Measurements from ENCODE around the gene HESX1. TPM values are rescaled to one million over a fixed set of nuclear protein-coding genes. Genes with fewer than 3 reads are reported as not detected.
A peak's percentile ranks its signal among the peaks of the same experiment; 100 is the strongest.

Gene HESX1
- total and polyA plus RNA-seq, 2 of the 13 experiments (the other 11 are each of a cell fraction or from before 2014, with no cell fraction given), result 0.57 to 0.75 TPM

DNA sequence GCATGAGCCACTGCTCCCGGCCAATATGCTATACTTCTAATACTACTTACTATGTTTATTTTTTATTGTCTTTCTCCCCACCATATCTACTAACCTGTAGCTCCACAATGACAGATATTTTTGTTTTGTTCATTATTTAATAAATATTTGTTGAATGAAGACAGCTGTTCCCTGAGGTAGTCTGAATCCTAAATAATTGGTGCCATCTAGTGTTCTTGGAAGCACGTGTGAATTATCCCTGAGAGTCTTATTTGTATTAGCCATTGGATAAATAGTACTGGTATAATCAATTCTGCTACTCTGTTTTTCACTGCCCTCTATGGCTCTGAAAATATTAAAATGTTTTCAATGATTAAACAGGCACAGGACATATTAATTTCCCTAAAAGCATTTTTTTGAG, 22.1 kb upstream of the HESX1 start:
- no peak for TF ChIP-seq ZNF790 (CRISPR knock-in tag; IDR thresholded peaks at IDR 0.05; ENCODE audit: borderline replicate concordance)
- TF ChIP-seq CTCF (CRISPR knock-in tag; IDR thresholded peaks at IDR 0.05), result peak; percentile 59
- peak; percentile 27; the same call in 1 of the 2 replicates for TF ChIP-seq SMC3 (IDR thresholded peaks at IDR 0.05; ENCODE audit: low read length)
- peak; percentile 67 for TF ChIP-seq STAG1 (CRISPR knock-in tag; IDR thresholded peaks at IDR 0.05)
- CTCF ChIA-PET (ENCODE audit: low intra/inter-chr PET ratio, low total read pairs), result interaction anchor here (0.7 to 1.8 kb wide), 4 partner anchors 42 to 122 kb away, joined by 3 to 9 read pairs (median 4); no protein-coding TSS in a partner anchor
- no TSS peak for BruUV-seq (replicated peaks)
- POLR2A ChIA-PET, result no interaction called here
- intact Hi-C loops (cut with micrococcal nuclease; ENCODE audit: unreplicated experiment) (loop anchor here (1.0 to 10.0 kb wide), 3 partner anchors 52 to 217 kb away; no protein-coding TSS in a partner anchor), in situ Hi-C loops (cut with HindIII; ENCODE audit: extremely low pct_ligation_motif_present, low pct_unique_long_range_greater_than_20kb) (loop anchor here (5.0 to 10.0 kb wide), 2 partner anchors 120 to 227 kb away; no protein-coding TSS in a partner anchor)
- FAIRE-seq (no peak), DNase-seq (ENCODE audit: low spot score) (peak; percentile 20), ATAC-seq (peak; percentile 49; the same call in 2 of the 3 replicates)
- Histone ChIP-seq H3K4me2 (ENCODE audit: low read depth, low read length) (no peak overlapping the region), H2AFZ (ENCODE audit: low read length) (no peak overlapping the region), H3K4me1 (ENCODE audit: insufficient read depth, low read length) (peaks cover 12% of the 10 kb centered on the region), H3K9me3 (ENCODE audit: low read length) (no peaks in the 10 kb centered on the region), H3K36me3 (replicated peaks in 1 of 2; ENCODE audit: control insufficient read depth in 1 of 2, insufficient read depth in 2 of 2, low read length in 2 of 2) (no peaks in the 10 kb centered on the region), H3K4me3 (replicated peaks in 1 of 3; ENCODE audit: insufficient read depth in 1 of 3, low read depth in 2 of 3, low read length in 3 of 3) (no peak overlapping the region), H3K27ac (ENCODE audit: extremely low read length, insufficient read depth, low read length) (no peak overlapping the region), H3K79me2 (ENCODE audit: insufficient read depth, low read length) (no peaks in the 10 kb centered on the region), H3K9ac (ENCODE audit: insufficient read depth, low read depth, low read length) (no peak overlapping the region), H3K27me3 (ENCODE audit: control insufficient read depth in 1 of 2, insufficient read depth in 2 of 2, low read length in 2 of 2) (no peaks in the 10 kb centered on the region), H4K20me1 (ENCODE audit: insufficient read depth, low read length) (no peaks in the 10 kb centered on the region; the same call in 1 of the 2 replicates)
- 25% methylated on average over 2 of the region's 2 CpGs for WGBS (ENCODE audit: low lambda C conversion rate)

GRCh38 chr3:57206423-57206822, 6.6 kb upstream of the HESX1 start:
- in situ Hi-C loops (cut with HindIII; ENCODE audit: extremely low pct_ligation_motif_present, low pct_unique_long_range_greater_than_20kb), result no loop called here
- no peak for DNase-seq (ENCODE audit: low spot score)
- ChIA-PET CTCF (ENCODE audit: low intra/inter-chr PET ratio, low total read pairs) (no interaction called here), POLR2A (no interaction called here)
- H3K79me2 ChIP-seq (ENCODE audit: insufficient read depth, low read length), result no peaks in the 10 kb centered on the region
- H3K4me2 ChIP-seq (ENCODE audit: low read depth, low read length), result no peak overlapping the region
- no peak overlapping the region for H3K27ac ChIP-seq (ENCODE audit: extremely low read length, insufficient read depth, low read length)
- no peak for ATAC-seq
- intact Hi-C loops (cut with micrococcal nuclease; ENCODE audit: unreplicated experiment), result no loop called here
- peaks cover 10% of the 10 kb centered on the region; the same call in 1 of the 2 replicates for H3K4me1 ChIP-seq (ENCODE audit: insufficient read depth, low read length)
- H3K4me3 ChIP-seq (replicated peaks in 1 of 3; ENCODE audit: insufficient read depth in 1 of 3, low read depth in 2 of 3, low read length in 3 of 3), result no peak overlapping the region
- FAIRE-seq, result no peak
- H4K20me1 ChIP-seq (ENCODE audit: insufficient read depth, low read length), result no peaks in the 10 kb centered on the region
- no peaks in the 10 kb centered on the region for H3K36me3 ChIP-seq (replicated peaks in 1 of 2; ENCODE audit: control insufficient read depth in 1 of 2, insufficient read depth in 2 of 2, low read length in 2 of 2)
- no peaks in the 10 kb centered on the region for H3K27me3 ChIP-seq (ENCODE audit: control insufficient read depth in 1 of 2, insufficient read depth in 2 of 2, low read length in 2 of 2)
- BruUV-seq (replicated peaks), result no TSS peak
- H2AFZ ChIP-seq (ENCODE audit: low read length), result no peak overlapping the region
- no peaks in the 10 kb centered on the region for H3K9me3 ChIP-seq (ENCODE audit: low read length)
- no peak overlapping the region for H3K9ac ChIP-seq (ENCODE audit: insufficient read depth, low read depth, low read length)
- 2% methylated on average over 2 of the region's 2 CpGs for WGBS (ENCODE audit: low lambda C conversion rate)
- no peak for TF ChIP-seq DR1 (CRISPR knock-in tag; IDR thresholded peaks at IDR 0.05)
- no peak for TF ChIP-seq NR2F1 (CRISPR knock-in tag; IDR thresholded peaks at IDR 0.05)
- TF ChIP-seq RERE (CRISPR knock-in tag; IDR thresholded peaks at IDR 0.05; ENCODE audit: low read depth), result no peak
- no peak for TF ChIP-seq KAT2B (IDR thresholded peaks at IDR 0.05; ENCODE audit: borderline replicate concordance, low read depth, low read length)
- no peak for TF ChIP-seq ZNF260 (CRISPR knock-in tag; IDR thresholded peaks at IDR 0.05; ENCODE audit: borderline replicate concordance, low read depth)
